Stimulated activated CD4-positive, alpha-beta T cell treated with anti-CD3 and anti-CD28 coated beads, TNF-alpha, amount 100 ng/mL, for 48 hours (primary cell): ENCODE data around the gene DENR.
"Not testable (repeated sequence)": the region's sequence is repeated elsewhere in the genome, so short reads cannot be mapped to it uniquely, and the experiment has no call there.

ENCODE experiments used
- DNase-seq, 3 donors: peaks; one replicate each; pipeline ENCODE4 v3.0.0-alpha.2; 2020; ENCODE audit warnings: low read depth in 3 of 3

Gene DENR

GRCh38 chr12:122740351-122740750 is 12.3 kb upstream of the DENR start:
- no peak for DNase-seq

- no peak for DNase-seq
These were observed 8.6 kb upstream of the DENR start for GRCh38 chr12:122743895-122744525.

GRCh38 chr12:122747224-122748135 is 5.1 kb upstream of the DENR start:
- no peak for DNase-seq

GRCh38 chr12:122749569-122750332 is 2.9 kb upstream of the DENR start:
- DNase-seq, result no peak

- not testable (repeated sequence) for DNase-seq
These were observed 1.7 kb upstream of the DENR start for GRCh38 chr12:122750781-122751515.

GRCh38 chr12:122753319-122753650 is 661 bp downstream of the DENR start:
- DNase-seq, result no peak

- DNase-seq, result no peak
These were observed 2.2 kb downstream of the DENR start for GRCh38 chr12:122754790-122755189.

GRCh38 chr12:122757568-122757967 is 4.9 kb downstream of the DENR start:
- DNase-seq, result no peak

GRCh38 chr12:122785503-122785902 is 32.9 kb downstream of the DENR start:
- DNase-seq, result no peak

- DNase-seq, result no peak
These were observed 35.8 kb downstream of the DENR start for GRCh38 chr12:122788387-122788786.

GRCh38 chr12:122789637-122790036 is 37.0 kb downstream of the DENR start:
- DNase-seq, result no peak

GRCh38 chr12:122790393-122791075 is 37.9 kb downstream of the DENR start:
- no peak for DNase-seq

- DNase-seq, result no peak
These were observed 41.1 kb downstream of the DENR start for GRCh38 chr12:122793685-122794106.

- DNase-seq, result no peak
These were observed 43.2 kb downstream of the DENR start for GRCh38 chr12:122795807-122796206.

GRCh38 chr12:122799641-122800243 is 47.1 kb downstream of the DENR start:
- DNase-seq, result no peak

- DNase-seq, result no peak
These were observed 51.3 kb downstream of the DENR start for GRCh38 chr12:122803937-122804336.

- not testable (repeated sequence) for DNase-seq
These were observed 52.3 kb downstream of the DENR start for GRCh38 chr12:122804957-122805356.

GRCh38 chr12:122807651-122808050 is 55.0 kb downstream of the DENR start:
- DNase-seq, result no peak

- DNase-seq, result no peak
These were observed 59.2 kb downstream of the DENR start for GRCh38 chr12:122811777-122812176.

GRCh38 chr12:122813310-122813713 is 60.7 kb downstream of the DENR start:
- no peak for DNase-seq
